Measurements from ENCODE around the gene KRTCAP2. TPM values are rescaled to one million over a fixed set of nuclear protein-coding genes. Genes with fewer than 3 reads are reported as not detected.
"Not testable (repeated sequence)": the region's sequence is repeated elsewhere in the genome, so short reads cannot be mapped to it uniquely, and the experiment has no call there.

Gene KRTCAP2
- total RNA-seq, 1 donor from 2014 or later = 173 TPM

DNA sequence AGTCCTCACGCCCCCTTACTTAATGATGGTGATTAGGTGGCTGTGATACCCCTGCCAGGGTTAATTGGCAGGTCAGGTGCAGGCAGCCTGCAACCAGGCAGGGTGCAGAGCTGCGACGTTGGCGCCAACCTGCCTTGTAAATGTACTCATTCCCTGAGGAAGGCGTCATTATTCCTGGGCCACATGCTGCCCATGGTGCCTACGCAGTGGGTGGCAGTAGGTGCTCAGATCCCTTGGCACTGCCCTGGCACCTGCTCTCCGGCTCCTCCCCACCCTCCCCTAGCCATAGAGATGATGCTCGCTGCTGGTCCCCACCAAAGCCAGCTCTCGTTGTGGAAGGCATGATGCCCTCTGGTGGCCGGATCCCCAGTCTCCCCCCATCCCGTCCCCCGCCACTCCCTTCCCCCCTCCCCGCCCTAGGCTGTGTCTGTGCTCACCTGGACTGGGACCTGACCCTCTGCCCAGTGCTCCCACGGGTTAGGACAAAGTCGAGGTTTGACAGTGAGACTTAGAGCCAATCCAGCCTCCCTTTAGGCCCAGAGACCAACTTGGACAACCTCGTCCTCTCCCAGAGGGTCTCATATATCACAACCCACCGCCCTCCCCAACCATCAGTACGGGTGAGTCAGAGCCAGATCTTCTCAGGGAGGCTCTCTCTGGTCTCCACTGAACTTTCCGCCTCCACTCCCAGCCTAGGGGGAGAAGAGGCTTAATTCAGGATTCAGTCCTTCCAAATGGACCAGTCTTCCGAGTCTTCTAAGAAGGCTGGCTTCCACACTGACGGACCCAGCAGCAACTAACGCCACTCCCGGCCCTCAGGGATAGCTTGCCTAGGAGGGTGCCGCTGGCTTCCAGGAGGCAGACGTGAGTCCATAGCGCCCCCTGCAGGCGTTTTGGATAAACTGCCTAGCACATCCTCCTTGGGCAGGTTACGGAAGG is 5.7 kb downstream of the KRTCAP2 start:
- H3K9me3 Mint-ChIP-seq = no peaks in the 10 kb centered on the region
- peaks cover 5% of the 10 kb centered on the region for H3K36me3 Mint-ChIP-seq
- H3K4me3 Mint-ChIP-seq = peak overlapping the region; percentile 67
- DNase-seq (ENCODE audit: extremely low spot score, unreplicated experiment) = peak; percentile 88
- peaks cover 15% of the 10 kb centered on the region for H3K4me1 Mint-ChIP-seq (ENCODE audit: unreplicated experiment)
- H3K27ac Mint-ChIP-seq = peak overlapping the region; percentile 80
- TF ChIP-seq, protein P1, sequence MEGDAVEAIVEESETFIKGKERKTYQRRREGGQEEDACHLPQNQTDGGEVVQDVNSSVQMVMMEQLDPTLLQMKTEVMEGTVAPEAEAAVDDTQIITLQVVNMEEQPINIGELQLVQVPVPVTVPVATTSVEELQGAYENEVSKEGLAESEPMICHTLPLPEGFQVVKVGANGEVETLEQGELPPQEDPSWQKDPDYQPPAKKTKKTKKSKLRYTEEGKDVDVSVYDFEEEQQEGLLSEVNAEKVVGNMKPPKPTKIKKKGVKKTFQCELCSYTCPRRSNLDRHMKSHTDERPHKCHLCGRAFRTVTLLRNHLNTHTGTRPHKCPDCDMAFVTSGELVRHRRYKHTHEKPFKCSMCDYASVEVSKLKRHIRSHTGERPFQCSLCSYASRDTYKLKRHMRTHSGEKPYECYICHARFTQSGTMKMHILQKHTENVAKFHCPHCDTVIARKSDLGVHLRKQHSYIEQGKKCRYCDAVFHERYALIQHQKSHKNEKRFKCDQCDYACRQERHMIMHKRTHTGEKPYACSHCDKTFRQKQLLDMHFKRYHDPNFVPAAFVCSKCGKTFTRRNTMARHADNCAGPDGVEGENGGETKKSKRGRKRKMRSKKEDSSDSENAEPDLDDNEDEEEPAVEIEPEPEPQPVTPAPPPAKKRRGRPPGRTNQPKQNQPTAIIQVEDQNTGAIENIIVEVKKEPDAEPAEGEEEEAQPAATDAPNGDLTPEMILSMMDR (conservative IDR thresholded peaks at IDR 0.05) = peak; percentile 85
- H3K27me3 Mint-ChIP-seq = peaks cover 3% of the 10 kb centered on the region

DNA sequence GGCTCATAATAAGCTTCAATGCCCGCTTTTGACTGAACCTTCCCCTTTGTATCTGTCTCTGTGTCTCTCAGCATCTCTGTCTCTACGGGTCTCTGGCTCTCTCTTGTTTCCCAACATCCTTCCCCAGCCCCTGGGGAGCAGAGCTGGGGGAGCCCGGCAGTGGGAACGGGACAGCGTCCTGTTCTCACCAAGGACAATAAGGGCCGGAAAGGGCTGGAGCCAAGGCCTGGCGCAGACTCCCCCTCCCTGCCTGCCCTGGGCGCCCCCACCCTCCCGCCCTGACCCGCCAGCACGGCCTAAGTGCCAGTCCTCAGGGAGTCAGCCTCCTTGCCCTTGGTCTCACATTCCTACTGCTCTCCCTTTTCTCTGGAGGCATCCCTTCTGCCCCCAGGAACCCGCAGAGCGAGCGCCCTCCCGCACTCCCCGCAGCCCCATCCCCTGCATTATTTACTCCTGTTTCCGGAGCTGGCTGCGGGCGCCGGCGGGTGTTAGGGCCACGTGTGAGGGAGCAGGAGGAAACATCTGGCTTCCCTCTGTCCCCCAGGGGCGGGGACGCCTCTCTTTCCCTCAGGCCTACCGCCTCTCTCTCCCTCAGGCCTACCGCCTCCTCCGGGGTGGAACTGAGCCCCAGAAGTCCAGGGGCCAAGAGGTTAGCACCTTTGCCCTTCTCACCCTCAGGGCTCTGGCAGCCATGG is 6.5 kb downstream of the KRTCAP2 start:
- Mint-ChIP-seq H3K9me3 (no peaks in the 10 kb centered on the region), H3K27me3 (peaks cover 3% of the 10 kb centered on the region), H3K4me1 (ENCODE audit: unreplicated experiment) (peaks cover 7% of the 10 kb centered on the region), H3K27ac (no peak overlapping the region), H3K36me3 (peaks cover 5% of the 10 kb centered on the region), H3K4me3 (no peak overlapping the region)
- no peak for DNase-seq (ENCODE audit: extremely low spot score, unreplicated experiment)
- TF ChIP-seq, protein P1 (conservative IDR thresholded peaks at IDR 0.05) = no peak

GRCh38 chr1:155166051-155166470 is 7.0 kb downstream of the KRTCAP2 start:
- TF ChIP-seq, protein P1 (conservative IDR thresholded peaks at IDR 0.05) = no peak
- Mint-ChIP-seq H3K27me3 (peaks cover 3% of the 10 kb centered on the region), H3K4me1 (ENCODE audit: unreplicated experiment) (peaks cover 7% of the 10 kb centered on the region), H3K27ac (no peak overlapping the region), H3K9me3 (no peaks in the 10 kb centered on the region), H3K36me3 (peaks cover 5% of the 10 kb centered on the region), H3K4me3 (no peak overlapping the region)
- DNase-seq (ENCODE audit: extremely low spot score, unreplicated experiment) = no peak

DNA sequence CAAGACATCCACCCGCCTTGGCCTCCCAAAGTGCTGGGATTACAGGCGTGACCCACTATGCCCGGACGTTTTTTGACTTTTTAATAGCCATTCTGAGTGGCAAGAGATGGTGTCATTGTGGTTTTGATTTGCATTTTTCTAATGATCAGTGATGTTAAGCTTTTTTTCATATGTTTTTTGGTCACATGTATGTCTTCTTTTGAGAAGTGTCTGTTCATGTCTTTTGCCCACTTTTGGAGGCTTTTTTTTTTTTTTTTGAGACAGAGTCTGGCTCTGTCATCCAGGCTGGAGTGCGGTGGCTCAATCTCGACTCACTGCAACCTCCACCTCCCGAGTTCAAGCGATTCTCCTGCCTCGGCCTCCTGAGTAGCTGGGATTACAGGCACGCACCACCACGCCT is 8.5 kb downstream of the KRTCAP2 start:
- H3K9me3 Mint-ChIP-seq; H3K36me3 Mint-ChIP-seq; H3K27me3 Mint-ChIP-seq; DNase-seq (ENCODE audit: extremely low spot score, unreplicated experiment); H3K4me3 Mint-ChIP-seq; H3K4me1 Mint-ChIP-seq (ENCODE audit: unreplicated experiment); H3K27ac Mint-ChIP-seq: not testable (repeated sequence)

- not testable (repeated sequence) for DNase-seq (ENCODE audit: extremely low spot score, unreplicated experiment); H3K4me1 Mint-ChIP-seq (ENCODE audit: unreplicated experiment); H3K27ac Mint-ChIP-seq; H3K4me3 Mint-ChIP-seq; H3K36me3 Mint-ChIP-seq; H3K9me3 Mint-ChIP-seq
- H3K27me3 Mint-ChIP-seq = peaks cover 14% of the 10 kb centered on the region
Measured at GRCh38 chr1:155163785-155164184, 9.3 kb downstream of the KRTCAP2 start.

DNA sequence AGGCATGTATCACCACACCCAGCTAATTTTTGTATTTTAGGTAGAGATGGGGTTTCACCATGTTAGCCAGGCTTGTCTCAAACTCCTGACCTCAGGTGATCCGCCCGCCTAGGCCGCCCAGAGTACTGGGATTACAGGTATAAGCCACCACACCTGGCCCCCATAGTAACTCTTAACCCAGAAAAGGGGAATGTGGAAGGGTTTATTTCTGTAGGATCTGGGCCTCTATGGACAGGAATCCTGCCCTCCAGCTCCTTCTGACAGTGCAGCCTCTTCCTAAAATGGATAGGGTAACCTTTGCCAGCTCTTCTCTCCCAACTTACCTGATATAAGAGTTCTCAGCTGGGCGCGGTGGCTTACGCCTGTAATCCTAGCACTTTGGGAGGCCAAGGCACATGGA is 10.5 kb downstream of the KRTCAP2 start:
- H3K9me3 Mint-ChIP-seq; H3K4me1 Mint-ChIP-seq (ENCODE audit: unreplicated experiment); H3K36me3 Mint-ChIP-seq; DNase-seq (ENCODE audit: extremely low spot score, unreplicated experiment); H3K27ac Mint-ChIP-seq; H3K4me3 Mint-ChIP-seq: not testable (repeated sequence)
- peaks cover 11% of the 10 kb centered on the region for H3K27me3 Mint-ChIP-seq

DNA sequence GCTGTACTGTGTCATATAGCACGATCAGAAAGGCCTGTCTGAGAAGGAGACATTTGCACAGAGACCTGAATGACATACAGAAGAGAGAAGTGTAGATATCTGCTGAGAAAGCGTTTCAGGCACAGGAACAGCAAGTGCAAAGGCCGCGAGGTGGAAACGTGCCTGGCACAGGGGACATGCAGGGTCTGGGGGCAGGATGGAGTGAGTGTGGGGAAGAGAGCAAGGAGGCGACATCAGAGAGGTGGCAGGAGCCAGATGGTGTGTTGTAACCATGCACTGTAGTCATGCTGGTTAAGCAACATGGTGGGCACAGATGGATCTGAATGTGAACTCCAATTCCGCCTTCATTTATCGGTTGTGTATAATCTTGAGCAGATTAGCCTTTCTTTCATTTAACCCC is 13.0 kb downstream of the KRTCAP2 start:
- Mint-ChIP-seq H3K4me1 (ENCODE audit: unreplicated experiment) (no peaks in the 10 kb centered on the region), H3K27ac (no peak overlapping the region), H3K4me3 (no peak overlapping the region), H3K36me3 (no peaks in the 10 kb centered on the region), H3K27me3 (peaks cover 17% of the 10 kb centered on the region), H3K9me3 (no peaks in the 10 kb centered on the region)
- DNase-seq (ENCODE audit: extremely low spot score, unreplicated experiment) = no peak
- TF ChIP-seq, protein P1 (conservative IDR thresholded peaks at IDR 0.05) = no peak
